Thyroid gland (tissue), 4 donors: Measurements from ENCODE around the gene IQGAP3.

Experiments
- CTCF ChIP-seq, 6 experiments: fragments of 200-600 bp in 3 of 6; fragments of 450-650 bp in 3 of 6; sonication (generic) in 3 of 6; IDR thresholded peaks; one replicate each; pipeline ENCODE4 v1.5.1; 2016 to 2019; ENCODE audit warnings: antibody characterized with exemption in 6 of 6, mild to moderate bottlenecking in 2 of 6, inconsistent platforms in 1 of 6, moderate library complexity in 1 of 6
- POLR2A ChIP-seq, 2 donors: fragments of 450-650 bp; IDR thresholded peaks; one replicate each; pipeline ENCODE4 v1.6.1; 2017; ENCODE audit warnings: antibody characterized with exemption in 2 of 2, mild to moderate bottlenecking in 2 of 2, moderate library complexity in 1 of 2

DNA sequence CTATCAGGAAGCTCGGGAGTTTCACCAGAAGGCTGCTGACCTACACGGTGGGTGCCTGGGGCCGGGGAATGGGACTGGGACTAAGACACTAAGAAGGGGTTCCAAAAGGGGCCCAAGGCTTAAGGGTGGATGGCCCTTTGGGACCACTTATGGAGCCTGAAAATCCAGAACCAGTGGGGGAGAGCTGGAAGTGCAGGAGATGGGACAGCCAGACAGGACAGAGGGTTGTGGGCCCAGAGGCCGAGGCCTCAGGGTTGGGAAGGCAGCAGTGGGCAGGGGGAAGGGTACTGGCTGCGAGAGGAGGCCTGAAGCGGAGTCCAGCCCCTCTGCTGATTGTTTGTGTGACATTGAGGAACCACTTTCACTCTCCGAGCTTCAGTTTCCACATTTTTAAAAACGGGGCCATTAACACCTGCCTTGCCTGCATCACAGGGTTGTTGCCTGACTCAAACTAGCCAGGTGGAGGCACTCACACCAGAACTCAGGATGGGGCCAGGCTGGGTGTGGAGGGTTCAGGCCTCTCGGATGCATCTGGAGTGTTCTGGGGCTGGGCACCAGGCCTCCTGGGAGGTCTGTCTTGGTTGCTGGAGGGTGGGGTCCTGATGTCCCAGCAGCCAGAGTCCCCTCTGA is 10.1 kb upstream of the IQGAP3 start:
- TF ChIP-seq CTCF (IDR thresholded peaks at IDR 0.05), result no peak
- no peak for TF ChIP-seq POLR2A (IDR thresholded peaks at IDR 0.05)
